NCI-H1092 (cell line): ENCODE measurements around the gene HSF5.
"Not testable (repeated sequence)": the region's sequence is repeated elsewhere in the genome, so short reads cannot be mapped to it uniquely, and the experiment has no call there.

ENCODE experiments used
- DNase-seq: peaks from one replicate; lab custom pipeline; 2025; lab: John Stamatoyannopoulos, UW

Gene HSF5

GRCh38 chr17:58516644-58517377 lies 28.6 kb upstream of the HSF5 start:
- DNase-seq = no peak

GRCh38 chr17:58515286-58515685 lies 27.1 kb upstream of the HSF5 start:
- DNase-seq = no peak

GRCh38 chr17:58514770-58515157 lies 26.6 kb upstream of the HSF5 start:
- no peak for DNase-seq

- DNase-seq = peak; percentile 86
Observed at GRCh38 chr17:58513965-58514769, 26.0 kb upstream of the HSF5 start, which contains the start of gene MTMR4. TSS of gene MTMR4 (minus strand) at chr17:58514638. CDS start at chr17:58514407, 231 bp downstream.

- DNase-seq = no peak
Observed at GRCh38 chr17:58513267-58513964, 25.2 kb upstream of the HSF5 start.

- DNase-seq = no peak
Observed at GRCh38 chr17:58510075-58510474, 21.9 kb upstream of the HSF5 start.

GRCh38 chr17:58508341-58509067 lies 20.3 kb upstream of the HSF5 start:
- no peak for DNase-seq

GRCh38 chr17:58507123-58507634 lies 19.0 kb upstream of the HSF5 start:
- no peak for DNase-seq

GRCh38 chr17:58506354-58507080 lies 18.3 kb upstream of the HSF5 start:
- DNase-seq = no peak

GRCh38 chr17:58504826-58505351 lies 16.7 kb upstream of the HSF5 start:
- DNase-seq = no peak

GRCh38 chr17:58503866-58504265 lies 15.7 kb upstream of the HSF5 start:
- no peak for DNase-seq

- not testable (repeated sequence) for DNase-seq
Observed at GRCh38 chr17:58503134-58503533, 14.9 kb upstream of the HSF5 start.

GRCh38 chr17:58501451-58501850 lies 13.2 kb upstream of the HSF5 start:
- no peak for DNase-seq

- no peak for DNase-seq
Observed at GRCh38 chr17:58498177-58498828, 10.1 kb upstream of the HSF5 start.

GRCh38 chr17:58493506-58493905 lies 5.3 kb upstream of the HSF5 start:
- no peak for DNase-seq

GRCh38 chr17:58492238-58493121 lies 4.3 kb upstream of the HSF5 start:
- no peak for DNase-seq

GRCh38 chr17:58491510-58492045 lies 3.4 kb upstream of the HSF5 start:
- no peak for DNase-seq

GRCh38 chr17:58488428-58488890 lies 251 bp upstream of the HSF5 start:
- DNase-seq = no peak

- no peak for DNase-seq
Observed at GRCh38 chr17:58484600-58484999, 3.6 kb downstream of the HSF5 start.
